IPS-18c (cell line): ENCODE data around the gene RPL32.
"Not testable (repeated sequence)": the region's sequence is repeated elsewhere in the genome, so short reads cannot be mapped to it uniquely, and the experiment has no call there.

Source experiments
- H3K4me3 ChIP-seq: 2 replicates; pipeline ENCODE4 v1.7.0; 2013; ENCODE audit warnings: low read depth, mild to moderate bottlenecking, low read length, moderate library complexity; ENCODE audit not compliant: insufficient read depth
- H3K9me3 ChIP-seq: one replicate; pipeline ENCODE4 v1.6.1; 2013; ENCODE audit warnings: mild to moderate bottlenecking, low read length, moderate library complexity; ENCODE audit not compliant: control insufficient read depth, insufficient read depth

RPL32 gene

DNA sequence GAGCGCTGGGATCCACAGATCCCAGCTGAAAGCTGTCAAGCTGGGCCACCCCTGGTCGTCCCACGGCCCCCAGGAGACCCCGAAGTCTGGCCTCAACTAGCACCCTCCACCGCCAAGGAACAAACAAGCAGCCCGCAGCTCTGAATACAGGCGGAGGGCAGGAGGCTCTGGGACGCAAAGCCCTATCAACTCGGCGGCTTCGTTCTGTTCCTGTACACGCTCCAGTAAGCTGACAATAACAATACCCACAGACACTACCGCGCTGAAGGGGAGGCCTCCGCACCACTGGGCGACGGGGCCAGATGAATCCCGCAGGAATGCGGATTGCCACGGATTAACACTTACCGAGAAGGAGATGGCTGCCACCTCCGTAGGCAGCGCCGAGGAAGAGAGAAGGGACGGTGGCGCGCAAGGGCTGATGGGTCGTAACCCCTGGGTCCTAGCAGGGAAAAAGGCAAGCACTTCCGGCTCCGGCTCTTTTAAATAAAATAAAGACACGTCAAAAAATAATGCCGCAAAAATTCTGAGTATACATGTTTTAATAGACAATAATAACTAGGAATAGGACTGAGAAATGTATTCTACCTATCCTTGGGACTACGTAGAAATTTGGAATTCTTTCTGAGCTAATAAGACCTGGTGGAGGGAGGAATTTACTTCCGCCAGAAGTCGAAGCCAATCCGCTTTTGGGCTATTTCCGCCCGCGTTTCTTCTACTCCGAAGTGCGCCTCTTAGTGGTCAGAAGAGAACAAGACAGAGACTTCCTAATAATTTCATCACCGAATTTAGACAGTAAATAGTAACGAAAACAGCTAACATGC lies at the start of gene RPL32:
Gene RPL32, minus strand, starts transcription at position 417 of the 821 bp plus-strand sequence. CDS start 1,328 bp downstream, outside the sequence.
- Histone ChIP-seq H3K4me3 (peak within 1 kb of the TSS; percentile 99), H3K9me3 (no peaks in the 10 kb centered on the region)

- Histone ChIP-seq H3K9me3 (no peaks in the 10 kb centered on the region), H3K4me3 (no peak overlapping the region)
Observed at GRCh38 chr3:12890610-12891390, 49.4 kb upstream of the RPL32 start.

- Histone ChIP-seq H3K9me3 (no peaks in the 10 kb centered on the region), H3K4me3 (no peak overlapping the region)
Observed at GRCh38 chr3:12886736-12887135, 45.4 kb upstream of the RPL32 start.

DNA sequence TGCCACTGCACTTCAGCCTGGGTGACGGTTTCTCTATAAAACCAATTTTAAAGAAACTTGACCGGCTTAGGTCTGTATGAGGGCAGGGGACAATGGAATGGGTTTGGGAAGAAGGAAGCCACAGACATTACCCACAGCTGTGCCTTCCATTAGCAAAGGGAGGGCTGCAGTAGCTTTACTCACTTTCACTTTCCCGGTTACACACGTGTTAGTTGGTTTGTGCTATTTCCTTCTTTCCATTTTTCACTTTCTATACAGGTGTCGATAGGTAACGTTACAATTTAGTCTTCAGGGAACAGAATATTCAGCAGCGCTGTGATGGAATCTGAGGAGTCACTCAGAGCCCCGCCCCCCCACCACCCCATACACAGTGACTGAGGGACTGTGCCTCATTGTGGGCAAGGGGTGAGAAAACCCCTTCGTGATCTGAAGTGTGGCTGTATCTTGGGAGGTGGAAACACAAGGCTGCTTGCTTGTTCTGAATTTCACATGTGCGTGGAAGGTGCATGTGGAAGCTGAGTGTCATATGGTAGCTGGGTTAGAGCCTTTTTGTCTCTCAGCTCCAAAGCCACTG lies 44.8 kb upstream of the RPL32 start:
- no peak overlapping the region for H3K4me3 ChIP-seq
- no peaks in the 10 kb centered on the region for H3K9me3 ChIP-seq

DNA sequence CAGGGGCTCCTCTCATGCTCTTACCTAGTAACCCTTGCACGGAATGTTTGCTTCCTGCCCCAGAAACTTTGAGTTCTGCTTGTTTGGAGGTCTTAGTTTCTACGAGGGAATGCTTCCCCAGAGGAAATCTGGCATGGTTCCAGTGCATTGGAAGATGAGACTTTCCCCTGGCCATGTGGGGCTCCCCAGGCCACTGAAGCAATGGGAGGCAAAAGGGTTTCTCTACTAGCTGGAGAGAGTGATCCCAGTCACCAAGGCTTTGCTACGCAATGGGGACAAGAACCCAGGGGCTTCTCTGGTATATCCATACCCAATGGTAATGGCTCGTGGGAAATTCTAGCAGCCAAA lies 44.2 kb upstream of the RPL32 start:
- Histone ChIP-seq H3K9me3 (no peaks in the 10 kb centered on the region), H3K4me3 (no peak overlapping the region)

- Histone ChIP-seq H3K9me3 (no peaks in the 10 kb centered on the region), H3K4me3 (no peak overlapping the region)
Observed at GRCh38 chr3:12884790-12885582, 43.6 kb upstream of the RPL32 start.

DNA sequence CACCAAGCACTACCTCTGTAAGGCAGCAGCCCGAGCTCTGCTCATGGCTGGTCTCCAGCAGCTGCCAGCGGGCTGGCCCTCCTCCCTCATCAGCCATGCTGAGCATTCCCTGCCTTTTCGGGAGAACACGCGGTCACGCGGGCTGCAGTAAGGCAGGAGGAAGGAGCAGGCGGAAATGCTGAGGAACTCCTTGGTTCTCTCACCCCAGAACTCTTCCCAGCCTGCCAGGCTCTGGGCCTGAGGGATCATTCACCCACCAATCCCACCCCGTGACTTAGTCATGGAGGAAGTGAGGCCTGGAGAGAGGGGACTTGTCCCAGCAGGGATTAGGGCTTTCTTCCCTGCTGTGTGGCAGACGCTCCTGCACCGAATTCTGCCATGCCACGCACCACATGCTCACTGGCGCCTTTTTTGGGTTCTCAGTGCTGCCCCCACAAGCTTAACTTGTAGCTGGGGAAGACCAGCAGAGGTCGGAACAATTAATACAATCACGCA lies 42.9 kb upstream of the RPL32 start:
- Histone ChIP-seq H3K9me3 (no peaks in the 10 kb centered on the region), H3K4me3 (no peak overlapping the region)

DNA sequence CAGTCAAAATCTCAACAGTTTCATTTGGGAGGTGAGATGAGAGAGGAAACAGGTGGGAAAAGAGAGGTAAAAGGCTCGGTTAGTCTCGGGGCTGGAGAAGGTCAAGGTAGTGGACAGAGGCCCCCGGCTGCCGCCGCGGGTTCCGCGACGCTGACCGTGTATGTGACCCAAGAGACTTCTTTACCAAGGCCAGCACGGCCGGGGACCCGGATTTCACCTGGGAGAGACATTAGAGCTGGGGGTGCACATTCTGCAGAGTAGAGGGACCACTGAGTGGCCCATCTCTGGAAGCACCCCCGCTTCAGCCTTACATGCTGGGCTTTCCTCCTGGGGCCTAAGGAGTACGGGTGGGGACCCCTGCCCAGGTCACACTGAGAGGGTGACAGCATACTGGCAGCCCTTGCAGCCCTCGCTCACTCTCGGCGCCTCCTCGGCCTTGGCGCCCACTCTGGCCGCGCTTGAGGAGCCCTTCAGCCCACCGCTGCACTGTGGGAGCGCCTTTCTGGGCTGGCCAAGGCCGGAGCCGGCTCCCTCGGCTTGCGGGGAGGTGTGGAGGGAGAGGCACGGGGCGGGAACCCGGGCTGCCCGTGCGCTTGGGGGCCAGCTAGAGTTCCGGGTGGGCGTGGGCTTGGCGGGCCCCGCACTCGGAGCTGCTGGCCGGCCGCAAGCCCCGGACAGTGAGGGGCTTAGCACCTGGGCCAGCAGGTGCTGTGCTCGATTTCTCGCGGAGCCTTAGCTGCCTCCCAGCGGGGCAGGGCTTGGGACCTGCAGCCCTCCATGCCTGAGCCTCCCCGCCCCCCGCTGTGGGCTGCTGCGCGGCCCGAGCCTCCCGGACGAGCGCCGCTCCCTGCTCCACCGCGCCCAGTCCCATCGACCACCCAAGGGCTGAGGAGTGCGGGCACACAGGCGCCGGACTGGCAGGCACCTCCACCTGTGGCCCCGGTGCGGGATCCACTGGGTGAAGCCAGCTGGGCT lies 41.3 kb upstream of the RPL32 start:
- Histone ChIP-seq H3K4me3 (no peak overlapping the region), H3K9me3 (no peaks in the 10 kb centered on the region)

DNA sequence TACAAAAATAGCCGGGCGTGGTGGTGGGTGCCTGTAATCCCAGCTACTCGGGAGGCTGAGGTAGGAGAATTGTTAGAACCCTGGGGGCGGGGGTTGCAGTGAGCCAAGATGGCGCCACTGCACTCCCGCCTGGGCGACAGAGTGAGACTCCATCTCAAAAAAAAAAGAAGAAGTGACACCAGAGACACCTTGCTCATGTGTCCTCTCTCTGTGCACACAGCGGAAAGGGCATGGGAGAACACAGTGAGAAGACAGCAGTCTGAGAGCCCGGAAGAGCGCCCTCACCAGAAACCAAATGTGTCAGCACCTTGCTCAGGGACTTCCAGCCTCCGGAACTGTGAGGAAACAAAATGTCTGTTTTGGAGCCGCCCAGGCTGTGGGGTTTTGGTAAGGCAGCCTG lies 40.5 kb upstream of the RPL32 start:
- not testable (repeated sequence) for H3K9me3 ChIP-seq, H3K4me3 ChIP-seq

DNA sequence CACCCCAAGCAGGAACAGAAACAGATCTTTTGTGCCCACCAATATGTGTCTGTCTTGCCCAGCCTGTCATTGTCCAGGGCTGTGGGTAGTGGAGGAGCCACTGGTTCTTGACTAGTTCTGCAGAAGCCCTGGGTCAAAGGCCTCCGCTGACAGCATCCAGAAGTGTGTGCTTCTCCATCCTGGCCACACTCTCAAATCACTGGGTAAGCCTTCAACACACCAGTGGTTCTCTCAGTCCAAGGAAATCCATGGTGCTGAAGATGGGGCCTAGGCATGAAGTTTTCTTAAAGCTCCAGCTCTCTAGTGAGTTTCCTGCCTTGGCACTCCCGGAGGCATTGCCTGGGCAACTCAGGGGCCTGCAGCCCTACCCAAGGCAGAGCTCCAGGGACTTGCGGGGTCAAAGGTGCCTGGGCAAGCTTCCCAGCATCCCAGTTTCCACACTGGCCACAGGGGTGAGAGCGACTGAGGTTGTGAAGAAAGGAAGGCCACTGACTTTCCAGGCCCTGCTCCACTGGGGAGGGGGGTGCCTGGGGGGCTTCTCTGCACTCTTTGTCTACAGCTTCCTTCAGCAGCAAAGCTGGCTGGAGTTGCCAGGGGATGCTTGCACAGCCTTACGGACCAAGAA lies 37.9 kb upstream of the RPL32 start:
- no peak overlapping the region for H3K4me3 ChIP-seq
- H3K9me3 ChIP-seq, result no peaks in the 10 kb centered on the region

DNA sequence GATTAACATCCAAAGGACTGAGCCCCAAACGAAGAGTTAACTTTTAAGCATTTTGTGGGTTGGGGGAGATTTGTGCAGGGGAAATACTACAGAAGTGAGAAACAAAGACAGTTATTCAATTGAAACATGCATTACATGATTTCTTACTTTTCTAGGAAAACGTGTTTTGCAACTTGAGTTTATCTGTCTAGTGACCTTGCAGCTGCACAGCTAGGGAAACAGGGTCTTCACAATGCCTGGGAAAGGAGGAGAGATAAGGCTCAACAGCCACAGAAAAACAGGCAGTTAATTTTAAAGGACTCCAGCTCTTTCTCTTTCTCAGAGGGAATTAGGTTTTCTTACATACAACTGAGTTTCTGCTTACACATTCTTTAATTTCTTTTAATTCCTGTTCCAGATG lies 37.4 kb upstream of the RPL32 start:
- not testable (repeated sequence) for H3K9me3 ChIP-seq, H3K4me3 ChIP-seq

DNA sequence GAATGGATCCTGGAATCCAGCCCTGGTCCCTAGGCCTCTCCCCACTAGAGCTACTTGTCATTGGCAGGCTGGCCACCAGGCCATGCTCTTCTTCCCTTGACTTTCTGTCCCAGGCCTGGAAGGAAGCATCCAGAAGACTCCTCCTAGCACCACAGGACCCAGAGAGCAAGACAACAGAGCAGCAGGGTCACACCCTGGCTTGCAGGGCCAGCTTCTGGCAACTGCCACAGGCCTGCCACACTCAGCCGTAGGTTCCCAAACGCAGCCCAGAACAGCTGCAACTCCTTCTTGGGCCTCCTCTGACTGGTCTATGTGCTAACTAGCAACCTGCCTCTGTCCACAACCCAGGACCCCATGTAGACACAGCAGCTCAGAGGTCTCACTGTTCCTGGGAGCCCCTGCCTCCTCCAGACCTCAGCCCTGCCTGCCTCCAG lies 36.8 kb upstream of the RPL32 start:
- no peak overlapping the region for H3K4me3 ChIP-seq
- H3K9me3 ChIP-seq, result no peaks in the 10 kb centered on the region

GRCh38 chr3:12877040-12877439 lies 35.7 kb upstream of the RPL32 start:
- Histone ChIP-seq H3K4me3 (no peak overlapping the region), H3K9me3 (no peaks in the 10 kb centered on the region)

- Histone ChIP-seq H3K9me3 (no peaks in the 10 kb centered on the region), H3K4me3 (peak overlapping the region; percentile 57)
Observed at GRCh38 chr3:12875857-12876836, 34.8 kb upstream of the RPL32 start.
